Ishikawa (cell line): ENCODE results near the gene THADA.

ENCODE experiments used
- CEBPB ChIP-seq: IDR thresholded peaks from 2 replicates; pipeline ENCODE4 v1.6.1; 2012
- CREB1 ChIP-seq: IDR thresholded peaks from 2 replicates; pipeline ENCODE4 v1.6.1; 2012; ENCODE audit warnings: low read depth
- EGR1 ChIP-seq: IDR thresholded peaks from 2 replicates; pipeline ENCODE4 v1.6.1; 2012
- EP300 ChIP-seq: IDR thresholded peaks from 2 replicates; pipeline ENCODE4 v1.6.1; 2012; ENCODE audit warnings: borderline replicate concordance
- FOXM1 ChIP-seq: IDR thresholded peaks from 2 replicates; pipeline ENCODE4 v1.6.1; 2012; ENCODE audit warnings: low read depth, borderline replicate concordance
- MAX ChIP-seq: IDR thresholded peaks from 2 replicates; pipeline ENCODE4 v1.6.1; 2012
- NFIC ChIP-seq: IDR thresholded peaks from 2 replicates; pipeline ENCODE4 v1.6.1; 2012
- RAD21 ChIP-seq: IDR thresholded peaks from 2 replicates; pipeline ENCODE4 v1.6.1; 2012; ENCODE audit warnings: low read depth
- TAF1 ChIP-seq: IDR thresholded peaks from 2 replicates; pipeline ENCODE4 v1.6.1; 2012; ENCODE audit warnings: low read depth, mild to moderate bottlenecking
- TCF12 ChIP-seq: IDR thresholded peaks from 2 replicates; pipeline ENCODE4 v1.6.1; 2012; ENCODE audit warnings: low read depth
- TEAD4 ChIP-seq: IDR thresholded peaks from 2 replicates; pipeline ENCODE4 v1.6.1; 2012
- USF1 ChIP-seq: IDR thresholded peaks from 2 replicates; pipeline ENCODE4 v1.6.1; 2012
- YY1 ChIP-seq: IDR thresholded peaks from 2 replicates; pipeline ENCODE4 v1.6.1; 2012; ENCODE audit warnings: low read depth
- ZBTB7A ChIP-seq: IDR thresholded peaks from 2 replicates; pipeline ENCODE4 v1.6.1; 2012; ENCODE audit warnings: low read depth
- TF ChIP-seq, protein P1 (sequence below): IDR thresholded peaks from 2 replicates; pipeline ENCODE4 v1.6.1; 2012; ENCODE audit warnings: low read depth, mild to moderate bottlenecking

THADA gene

GRCh38 chr2:43513796-43514195, 82.0 kb downstream of the THADA start:
- TF ChIP-seq ZBTB7A (no peak), USF1 (no peak), CREB1 (no peak), TEAD4 (no peak), RAD21 (no peak), CEBPB (no peak), EGR1 (no peak), EP300 (no peak), TCF12 (no peak)

- TF ChIP-seq MAX (no peak), CREB1 (no peak), TEAD4 (no peak), YY1 (no peak), ZBTB7A (no peak)
These were observed 82.6 kb downstream of the THADA start for GRCh38 chr2:43513216-43513615.

DNA sequence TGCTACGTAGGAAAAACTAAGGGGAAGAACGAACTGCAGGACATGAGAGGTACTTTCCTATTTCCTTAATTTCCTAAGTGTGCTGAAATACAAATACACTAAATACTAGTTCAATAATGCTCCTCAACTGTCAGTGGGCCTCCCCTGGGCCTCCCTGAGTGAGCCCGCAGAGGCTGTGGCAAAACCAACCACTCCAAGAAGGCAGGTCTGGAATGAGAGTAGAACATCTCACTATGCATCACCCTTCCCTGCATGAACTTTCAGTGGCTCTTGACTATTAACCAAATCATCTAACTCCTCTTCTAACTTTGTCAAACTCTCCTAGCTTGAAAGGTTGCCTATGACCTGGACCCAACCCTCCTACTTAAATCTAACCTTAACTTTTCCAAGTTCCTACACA, 84.6 kb downstream of the THADA start:
- TF ChIP-seq MAX = no peak
- TF ChIP-seq, protein P1, sequence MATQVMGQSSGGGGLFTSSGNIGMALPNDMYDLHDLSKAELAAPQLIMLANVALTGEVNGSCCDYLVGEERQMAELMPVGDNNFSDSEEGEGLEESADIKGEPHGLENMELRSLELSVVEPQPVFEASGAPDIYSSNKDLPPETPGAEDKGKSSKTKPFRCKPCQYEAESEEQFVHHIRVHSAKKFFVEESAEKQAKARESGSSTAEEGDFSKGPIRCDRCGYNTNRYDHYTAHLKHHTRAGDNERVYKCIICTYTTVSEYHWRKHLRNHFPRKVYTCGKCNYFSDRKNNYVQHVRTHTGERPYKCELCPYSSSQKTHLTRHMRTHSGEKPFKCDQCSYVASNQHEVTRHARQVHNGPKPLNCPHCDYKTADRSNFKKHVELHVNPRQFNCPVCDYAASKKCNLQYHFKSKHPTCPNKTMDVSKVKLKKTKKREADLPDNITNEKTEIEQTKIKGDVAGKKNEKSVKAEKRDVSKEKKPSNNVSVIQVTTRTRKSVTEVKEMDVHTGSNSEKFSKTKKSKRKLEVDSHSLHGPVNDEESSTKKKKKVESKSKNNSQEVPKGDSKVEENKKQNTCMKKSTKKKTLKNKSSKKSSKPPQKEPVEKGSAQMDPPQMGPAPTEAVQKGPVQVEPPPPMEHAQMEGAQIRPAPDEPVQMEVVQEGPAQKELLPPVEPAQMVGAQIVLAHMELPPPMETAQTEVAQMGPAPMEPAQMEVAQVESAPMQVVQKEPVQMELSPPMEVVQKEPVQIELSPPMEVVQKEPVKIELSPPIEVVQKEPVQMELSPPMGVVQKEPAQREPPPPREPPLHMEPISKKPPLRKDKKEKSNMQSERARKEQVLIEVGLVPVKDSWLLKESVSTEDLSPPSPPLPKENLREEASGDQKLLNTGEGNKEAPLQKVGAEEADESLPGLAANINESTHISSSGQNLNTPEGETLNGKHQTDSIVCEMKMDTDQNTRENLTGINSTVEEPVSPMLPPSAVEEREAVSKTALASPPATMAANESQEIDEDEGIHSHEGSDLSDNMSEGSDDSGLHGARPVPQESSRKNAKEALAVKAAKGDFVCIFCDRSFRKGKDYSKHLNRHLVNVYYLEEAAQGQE = no peak
- TF ChIP-seq TCF12 = no peak
- TF ChIP-seq EGR1 = no peak
- no peak for TF ChIP-seq CEBPB
- no peak for TF ChIP-seq NFIC
- no peak for TF ChIP-seq FOXM1
- no peak for TF ChIP-seq EP300
- TF ChIP-seq ZBTB7A = no peak
- no peak for TF ChIP-seq RAD21
- TF ChIP-seq CREB1 = no peak
- no peak for TF ChIP-seq TAF1
- TF ChIP-seq TEAD4 = no peak
- TF ChIP-seq YY1 = no peak
- TF ChIP-seq USF1 = no peak

DNA sequence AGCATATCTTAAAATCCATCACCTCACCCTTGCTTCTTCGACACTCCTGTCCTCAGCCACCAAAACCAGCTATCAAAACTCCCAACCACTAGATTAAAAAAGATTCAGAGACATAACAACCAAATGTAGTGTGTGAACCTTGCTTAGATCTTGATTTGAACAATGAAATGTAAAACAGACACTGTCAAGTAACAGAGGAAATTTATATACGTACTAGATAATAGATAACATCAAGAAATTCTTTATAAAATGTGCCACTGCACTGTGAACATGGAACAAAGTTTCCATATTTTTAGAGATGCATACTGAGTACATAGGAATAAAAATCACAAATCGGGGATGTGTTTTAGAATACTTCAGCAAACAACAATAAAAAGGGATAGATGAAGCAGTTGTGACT, 86.0 kb downstream of the THADA start:
- no peak for TF ChIP-seq EP300
- TF ChIP-seq, protein P1 = no peak
- TF ChIP-seq YY1 = no peak
- TF ChIP-seq RAD21 = no peak
- TF ChIP-seq NFIC = no peak
- no peak for TF ChIP-seq CEBPB
- no peak for TF ChIP-seq FOXM1
- no peak for TF ChIP-seq TAF1
- no peak for TF ChIP-seq USF1
- no peak for TF ChIP-seq TCF12
- no peak for TF ChIP-seq ZBTB7A
- no peak for TF ChIP-seq EGR1
- TF ChIP-seq MAX = no peak
- no peak for TF ChIP-seq TEAD4
- TF ChIP-seq CREB1 = no peak

DNA sequence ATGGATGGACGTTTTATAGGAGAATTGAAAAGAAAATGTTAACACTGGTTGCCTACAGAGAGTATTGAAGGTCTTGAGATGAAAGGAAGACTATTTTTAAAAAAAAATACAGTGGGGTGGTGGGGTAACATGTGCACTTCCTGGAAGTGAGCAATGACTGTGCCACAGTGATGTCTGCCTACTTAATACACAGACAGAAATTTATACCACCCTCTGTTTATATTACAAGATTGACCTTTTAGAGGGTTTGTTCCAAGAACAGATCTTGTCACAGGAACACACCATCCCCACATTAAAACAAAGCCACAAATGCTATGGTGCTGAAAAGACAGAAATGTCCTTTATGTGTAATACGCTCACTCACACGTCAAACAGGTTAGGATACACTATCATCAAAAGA, 87.6 kb downstream of the THADA start:
- TF ChIP-seq USF1 (no peak), MAX (no peak), EGR1 (no peak), CREB1 (no peak), ZBTB7A (no peak), FOXM1 (no peak)
- TF ChIP-seq, protein P1 = no peak
